ENCODE data around the gene LDLRAP1. TPM values are rescaled to one million over a fixed set of nuclear protein-coding genes. Genes with fewer than 3 reads are reported as not detected.
A peak's percentile ranks its signal among the peaks of the same experiment; 100 is the strongest.

LDLRAP1 gene
- total RNA-seq, 1 donor from 2014 or later: 23.5 TPM

- Mint-ChIP-seq H3K4me1 (ENCODE audit: low read depth) (peaks cover 2% of the 10 kb centered on the region), H3K9me3 (ENCODE audit: low read depth) (peaks cover 5% of the 10 kb centered on the region), H3K27ac (ENCODE audit: unreplicated experiment) (no peak overlapping the region), H3K36me3 (ENCODE audit: low read depth) (peaks cover 4% of the 10 kb centered on the region), H3K4me3 (ENCODE audit: unreplicated experiment) (no peak overlapping the region), H3K27me3 (ENCODE audit: low read depth) (peaks cover 12% of the 10 kb centered on the region)
- TF ChIP-seq CTCF (IDR thresholded peaks at IDR 0.05): no peak
- peak; percentile 26 for DNase-seq (ENCODE audit: low spot score)
Measured at GRCh38 chr1:25527226-25527846, 16.1 kb upstream of the LDLRAP1 start.

GRCh38 chr1:25527946-25528595, 15.3 kb upstream of the LDLRAP1 start:
- TF ChIP-seq CTCF (IDR thresholded peaks at IDR 0.05): no peak
- H3K27ac Mint-ChIP-seq (ENCODE audit: unreplicated experiment): no peak overlapping the region
- peaks cover 4% of the 10 kb centered on the region for H3K36me3 Mint-ChIP-seq (ENCODE audit: low read depth)
- peaks cover 3% of the 10 kb centered on the region for H3K4me1 Mint-ChIP-seq (ENCODE audit: low read depth)
- DNase-seq (ENCODE audit: low spot score): peak; percentile 66
- H3K4me3 Mint-ChIP-seq (ENCODE audit: unreplicated experiment): no peak overlapping the region
- peaks cover 12% of the 10 kb centered on the region for H3K27me3 Mint-ChIP-seq (ENCODE audit: low read depth)
- peaks cover 5% of the 10 kb centered on the region for H3K9me3 Mint-ChIP-seq (ENCODE audit: low read depth)

GRCh38 chr1:25528881-25529517, 14.4 kb upstream of the LDLRAP1 start:
- H3K36me3 Mint-ChIP-seq (ENCODE audit: low read depth): peaks cover 4% of the 10 kb centered on the region
- peak; percentile 72 for DNase-seq (ENCODE audit: low spot score)
- H3K27me3 Mint-ChIP-seq (ENCODE audit: low read depth): peaks cover 12% of the 10 kb centered on the region
- H3K4me3 Mint-ChIP-seq (ENCODE audit: unreplicated experiment): no peak overlapping the region
- no peak for TF ChIP-seq CTCF (IDR thresholded peaks at IDR 0.05)
- H3K4me1 Mint-ChIP-seq (ENCODE audit: low read depth): peaks cover 3% of the 10 kb centered on the region
- H3K9me3 Mint-ChIP-seq (ENCODE audit: low read depth): peaks cover 5% of the 10 kb centered on the region
- H3K27ac Mint-ChIP-seq (ENCODE audit: unreplicated experiment): no peak overlapping the region

- TF ChIP-seq CTCF (IDR thresholded peaks at IDR 0.05): no peak
- no peak overlapping the region for H3K4me3 Mint-ChIP-seq (ENCODE audit: unreplicated experiment)
- H3K9me3 Mint-ChIP-seq (ENCODE audit: low read depth): peaks cover 5% of the 10 kb centered on the region
- peaks cover 8% of the 10 kb centered on the region for H3K27me3 Mint-ChIP-seq (ENCODE audit: low read depth)
- peaks cover 4% of the 10 kb centered on the region for H3K36me3 Mint-ChIP-seq (ENCODE audit: low read depth)
- no peak overlapping the region for H3K27ac Mint-ChIP-seq (ENCODE audit: unreplicated experiment)
- peaks cover 3% of the 10 kb centered on the region for H3K4me1 Mint-ChIP-seq (ENCODE audit: low read depth)
- DNase-seq (ENCODE audit: low spot score): peak; percentile 82
Measured at GRCh38 chr1:25529518-25530185, 13.8 kb upstream of the LDLRAP1 start.

Data from chondrocyte (in vitro differentiated cells).